Ascending aorta (tissue), 2 donors: ENCODE results near the gene PYGB. TPM values are rescaled to one million over a fixed set of nuclear protein-coding genes. Genes with fewer than 3 reads are reported as not detected.

Experiments used
- DNase-seq, 2 donors: peaks; one replicate each; pipeline ENCODE4 v3.0.0-alpha.2; 2019; ENCODE audit warnings: low spot score in 2 of 2
- H3K27ac ChIP-seq, 2 donors: fragments of 200-600 bp; sonication (generic); one replicate each; pipeline ENCODE4 v1.5.1; 2016 to 2017; ENCODE audit warnings: mild to moderate bottlenecking in 1 of 2
- H3K27me3 ChIP-seq: fragments of 200-600 bp; sonication (generic); one replicate; pipeline ENCODE4 v1.5.1; 2017
- H3K36me3 ChIP-seq, 2 donors: fragments of 200-600 bp; sonication (generic); one replicate each; pipeline ENCODE4 v1.5.1; 2016
- H3K4me1 ChIP-seq, 2 donors: fragments of 200-600 bp; sonication (generic); one replicate each; pipeline ENCODE4 v1.5.1; 2016 to 2017; ENCODE audit warnings: mild to moderate bottlenecking in 1 of 2
- H3K4me3 ChIP-seq, 2 donors: fragments of 200-600 bp; sonication (generic); one replicate each; pipeline ENCODE4 v1.5.1; 2016 to 2017; ENCODE audit warnings: mild to moderate bottlenecking in 1 of 2
- H3K9me3 ChIP-seq, 2 donors: fragments of 200-600 bp; sonication (generic); one replicate each; pipeline ENCODE4 v1.5.1; 2016
- intact Hi-C: fragments of 100-400 bp; cut with DNase I; formaldehyde crosslinking; loops from one replicate; pipeline ENCODE4 v1.15.1; 2023
- total RNA-seq: library from RNA; depleted of rRNA; stranded (reverse); fragments of >200 nt; gene quantifications from one replicate; pipeline ENCODE4 v1.1.0, GENCODE V29; 2016
- TF ChIP-seq, protein P1 (sequence below), 3 experiments: fragments of 200-600 bp in 2 of 3; fragments of 450-650 bp in 1 of 3; sonication (generic) in 2 of 3; IDR thresholded peaks; one replicate each; pipeline ENCODE4 v1.5.1; 2016 to 2019; ENCODE audit warnings: antibody characterized with exemption in 3 of 3, mild to moderate bottlenecking in 1 of 3, moderate library complexity in 1 of 3

Gene PYGB
- total RNA-seq, 1 donor from 2014 or later = 125 TPM

DNA sequence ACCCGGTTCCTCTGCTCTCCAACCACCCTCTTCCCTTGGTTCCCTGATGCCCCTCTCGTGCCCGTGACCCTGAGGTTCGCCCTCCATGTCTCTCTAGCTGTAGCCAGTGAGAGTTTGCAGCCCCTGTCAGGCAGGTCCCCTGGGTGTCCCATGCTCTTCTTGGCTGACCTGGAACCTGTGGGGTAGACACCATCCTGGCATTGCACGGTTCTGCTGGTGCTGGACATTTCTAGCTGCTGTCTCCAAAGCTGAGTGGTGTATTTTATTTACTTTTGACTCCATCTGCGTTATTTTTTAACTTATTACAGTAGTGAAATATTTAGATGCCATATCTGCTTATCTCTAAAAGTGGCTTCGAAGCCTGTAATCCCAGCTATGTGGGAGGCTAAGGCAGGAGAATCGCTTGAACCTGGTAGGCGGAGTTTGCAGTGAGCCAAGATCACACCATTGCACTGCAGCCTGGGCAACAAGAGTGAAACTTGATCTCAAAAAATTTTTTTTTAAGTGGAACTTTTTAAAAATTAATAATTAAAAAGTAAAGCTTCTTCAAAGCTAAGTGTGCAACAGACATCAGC is 39.8 kb upstream of the PYGB start:
- TF ChIP-seq, protein P1, sequence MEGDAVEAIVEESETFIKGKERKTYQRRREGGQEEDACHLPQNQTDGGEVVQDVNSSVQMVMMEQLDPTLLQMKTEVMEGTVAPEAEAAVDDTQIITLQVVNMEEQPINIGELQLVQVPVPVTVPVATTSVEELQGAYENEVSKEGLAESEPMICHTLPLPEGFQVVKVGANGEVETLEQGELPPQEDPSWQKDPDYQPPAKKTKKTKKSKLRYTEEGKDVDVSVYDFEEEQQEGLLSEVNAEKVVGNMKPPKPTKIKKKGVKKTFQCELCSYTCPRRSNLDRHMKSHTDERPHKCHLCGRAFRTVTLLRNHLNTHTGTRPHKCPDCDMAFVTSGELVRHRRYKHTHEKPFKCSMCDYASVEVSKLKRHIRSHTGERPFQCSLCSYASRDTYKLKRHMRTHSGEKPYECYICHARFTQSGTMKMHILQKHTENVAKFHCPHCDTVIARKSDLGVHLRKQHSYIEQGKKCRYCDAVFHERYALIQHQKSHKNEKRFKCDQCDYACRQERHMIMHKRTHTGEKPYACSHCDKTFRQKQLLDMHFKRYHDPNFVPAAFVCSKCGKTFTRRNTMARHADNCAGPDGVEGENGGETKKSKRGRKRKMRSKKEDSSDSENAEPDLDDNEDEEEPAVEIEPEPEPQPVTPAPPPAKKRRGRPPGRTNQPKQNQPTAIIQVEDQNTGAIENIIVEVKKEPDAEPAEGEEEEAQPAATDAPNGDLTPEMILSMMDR (IDR thresholded peaks at IDR 0.05) = no peak
- no peaks in the 10 kb centered on the region for H3K27me3 ChIP-seq
- peak in 1 of 2 donors; percentile 58 for DNase-seq
- no peak overlapping the region for H3K27ac ChIP-seq
- H3K4me3 ChIP-seq = no peak overlapping the region
- H3K4me1 ChIP-seq = no peaks in the 10 kb centered on the region
- intact Hi-C loops = no loop called here
- H3K9me3 ChIP-seq = no peaks in the 10 kb centered on the region
- peaks cover 13 to 41% of the 10 kb centered on the region in 2 donors for H3K36me3 ChIP-seq

DNA sequence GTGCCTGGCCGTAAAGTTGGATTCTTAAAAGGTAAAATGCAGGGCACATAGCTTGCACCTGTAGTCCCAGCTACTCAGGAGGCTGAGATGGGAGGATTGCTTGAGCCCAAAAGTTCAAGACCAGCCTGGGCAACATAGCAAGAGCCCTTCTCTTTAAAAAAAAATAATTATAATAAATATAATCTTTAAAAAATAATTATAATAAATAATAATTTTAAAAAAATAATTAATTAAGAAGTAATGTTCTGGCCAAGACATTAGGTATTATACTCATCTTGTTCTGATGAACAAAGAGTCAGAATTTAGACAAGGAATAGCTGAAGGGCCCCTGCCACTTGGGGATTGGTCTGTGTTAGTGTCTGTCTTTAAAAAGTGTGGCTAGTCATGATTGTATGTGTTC is 38.5 kb upstream of the PYGB start:
- TF ChIP-seq, protein P1 (IDR thresholded peaks at IDR 0.05) = no peak
- intact Hi-C loops = no loop called here

DNA sequence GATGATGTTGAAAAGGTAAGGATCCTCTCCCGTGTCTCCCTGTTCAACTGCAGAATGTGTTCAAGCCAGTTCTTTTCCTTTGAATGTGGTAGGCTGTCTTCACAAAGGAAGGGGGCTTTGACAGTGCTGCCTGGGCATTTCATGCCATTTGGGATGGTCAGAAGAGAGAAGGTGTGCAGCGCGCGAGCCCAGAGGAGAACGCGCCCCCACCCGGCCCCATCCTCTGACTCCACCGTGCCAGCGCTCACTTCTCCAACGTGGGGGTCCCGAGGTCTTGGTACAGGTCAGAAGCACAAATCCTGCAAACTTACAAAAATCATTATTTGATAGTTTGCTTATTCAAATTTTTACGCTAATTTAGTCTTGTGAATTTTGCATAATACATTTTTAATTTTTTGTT is 38.0 kb upstream of the PYGB start:
- no peak overlapping the region for H3K4me3 ChIP-seq
- H3K9me3 ChIP-seq = no peaks in the 10 kb centered on the region
- peaks cover 28 to 60% of the 10 kb centered on the region in 2 donors for H3K36me3 ChIP-seq
- peak in 1 of 2 donors; percentile 52 for DNase-seq
- TF ChIP-seq, protein P1 (IDR thresholded peaks at IDR 0.05) = no peak
- H3K27ac ChIP-seq = no peak overlapping the region
- H3K27me3 ChIP-seq = no peaks in the 10 kb centered on the region
- intact Hi-C loops = no loop called here
- H3K4me1 ChIP-seq = no peaks in the 10 kb centered on the region

More for the DNA sequence above, 38.5 kb upstream of the PYGB start:
- Histone ChIP-seq H3K36me3 (peaks cover 25 to 54% of the 10 kb centered on the region in 2 donors), H3K4me3 (no peak overlapping the region), H3K27ac (no peak overlapping the region), H3K9me3 (no peaks in the 10 kb centered on the region), H3K4me1 (no peaks in the 10 kb centered on the region), H3K27me3 (no peaks in the 10 kb centered on the region)
- DNase-seq = no peak

DNA sequence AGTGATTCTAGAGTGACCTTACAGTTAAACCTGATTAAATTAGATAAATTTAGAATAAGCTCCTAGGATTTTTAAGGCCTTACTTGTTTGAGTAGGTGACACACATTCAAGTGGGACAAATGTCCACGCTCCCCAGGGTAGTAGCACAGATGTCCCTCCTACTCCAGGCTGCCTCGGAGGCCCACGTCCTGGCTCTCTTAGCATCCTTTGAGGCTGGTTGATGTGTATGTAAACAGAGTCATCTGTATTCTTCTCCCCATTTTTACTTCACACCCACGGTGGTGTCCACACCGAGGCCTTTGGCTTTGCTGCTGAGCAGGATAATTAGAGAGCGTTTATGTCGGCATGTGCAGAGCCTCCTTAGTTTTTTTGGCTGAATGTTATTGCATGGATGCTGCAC is 36.6 kb upstream of the PYGB start:
- Histone ChIP-seq H3K27me3 (no peaks in the 10 kb centered on the region), H3K4me3 (no peak overlapping the region), H3K36me3 (peaks cover 40 to 73% of the 10 kb centered on the region in 2 donors), H3K4me1 (no peaks in the 10 kb centered on the region), H3K27ac (no peak overlapping the region), H3K9me3 (no peaks in the 10 kb centered on the region)
- intact Hi-C loops = no loop called here
- TF ChIP-seq, protein P1 (IDR thresholded peaks at IDR 0.05) = no peak
- DNase-seq = no peak

DNA sequence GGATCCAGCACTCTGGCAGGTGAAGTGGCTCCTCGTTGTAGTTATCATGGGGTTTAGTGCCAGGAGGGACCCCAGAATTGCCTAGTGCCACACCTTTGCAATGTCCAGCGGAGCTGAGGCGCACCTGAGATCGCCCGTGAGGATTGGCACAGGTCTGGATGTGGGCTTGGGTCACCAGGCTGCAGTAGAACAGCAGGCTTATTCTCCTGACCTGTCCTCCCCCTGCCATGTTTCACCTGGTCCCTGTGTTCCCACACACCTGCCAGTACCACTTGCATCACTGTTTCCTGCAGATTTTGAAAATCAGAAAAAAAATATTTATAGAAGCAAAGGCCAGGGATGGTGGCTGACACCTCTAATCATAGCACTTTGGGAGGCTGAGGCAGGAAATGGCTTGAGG is 35.6 kb upstream of the PYGB start:
- H3K27ac ChIP-seq = no peak overlapping the region
- TF ChIP-seq, protein P1 (IDR thresholded peaks at IDR 0.05) = no peak
- H3K27me3 ChIP-seq = no peaks in the 10 kb centered on the region
- no peak for DNase-seq
- H3K36me3 ChIP-seq = peaks cover 49 to 75% of the 10 kb centered on the region in 2 donors
- intact Hi-C loops = no loop called here
- H3K9me3 ChIP-seq = no peaks in the 10 kb centered on the region
- no peaks in the 10 kb centered on the region for H3K4me1 ChIP-seq
- no peak overlapping the region for H3K4me3 ChIP-seq
